C4-2B (cell line): Measurements from ENCODE around the gene DSCAML1.

Source experiments
- H3K27ac ChIP-seq: fragments of 450-650 bp; 2 replicates; pipeline ENCODE4 v1.5.1; 2017
- CTCF ChIP-seq: fragments of 450-650 bp; conservative IDR thresholded peaks from 2 replicates; pipeline ENCODE4 v1.5.1; 2017; ENCODE audit warnings: mild to moderate bottlenecking
- ZFX ChIP-seq: fragments of 450-650 bp; IDR thresholded peaks from 2 replicates; pipeline ENCODE4 v1.6.1; 2017

Gene DSCAML1

GRCh38 chr11:117670443-117670842 lies 126.6 kb downstream of the DSCAML1 start:
- no peak overlapping the region for H3K27ac ChIP-seq
- TF ChIP-seq CTCF (no peak), ZFX (no peak)

- no peak overlapping the region for H3K27ac ChIP-seq
- no peak for TF ChIP-seq CTCF
- TF ChIP-seq ZFX = no peak
Measured at GRCh38 chr11:117669616-117670015, 127.4 kb downstream of the DSCAML1 start.

- TF ChIP-seq ZFX (no peak), CTCF (no peak)
- no peak overlapping the region for H3K27ac ChIP-seq
Measured at GRCh38 chr11:117669062-117669461, 128.0 kb downstream of the DSCAML1 start.

- no peak overlapping the region for H3K27ac ChIP-seq
- TF ChIP-seq ZFX (no peak), CTCF (no peak)
Measured at GRCh38 chr11:117668321-117668751, 128.7 kb downstream of the DSCAML1 start.

- H3K27ac ChIP-seq = no peak overlapping the region
- no peak for TF ChIP-seq CTCF
- TF ChIP-seq ZFX = no peak
Measured at GRCh38 chr11:117664897-117665296, 132.1 kb downstream of the DSCAML1 start.

- no peak for TF ChIP-seq ZFX
- H3K27ac ChIP-seq = no peak overlapping the region
Measured at GRCh38 chr11:117663821-117664220, 133.2 kb downstream of the DSCAML1 start.

GRCh38 chr11:117663414-117663813 lies 133.6 kb downstream of the DSCAML1 start:
- TF ChIP-seq ZFX = no peak
- no peak for TF ChIP-seq CTCF
- H3K27ac ChIP-seq = no peak overlapping the region

GRCh38 chr11:117662671-117663269 lies 134.2 kb downstream of the DSCAML1 start:
- TF ChIP-seq ZFX (no peak), CTCF (no peak)
- H3K27ac ChIP-seq = no peak overlapping the region
